A549 (cell line): ENCODE data around the gene ZNF474. TPM values are rescaled to one million over a fixed set of nuclear protein-coding genes. Genes with fewer than 3 reads are reported as not detected.

Source experiments
- ATAC-seq, 2 experiments: fragments of 200-7000 bp in 1 of 2; fragments of >200 bp in 1 of 2; cut with Nextera tagmentation in 1 of 2; cut with Tn5 transposase in 1 of 2; 3 replicates each; pipeline versions ENCODE4 v1.8.0 to v1.9.1; 2018 to 2020; ENCODE audit warnings: mild to moderate bottlenecking in 1 of 2, moderate library complexity in 1 of 2
- CTCF ChIA-PET: fragments of 300-600 bp; sonication (Branson Sonifier 250); formaldehyde crosslinking; extraction: SDS; loops from one replicate; lab custom pipeline; 2021; ENCODE audit warnings: antibody characterized with exemption, inconsistent platforms; lab: Yijun Ruan, JAX
- POLR2A ChIA-PET: fragments of 350-600 bp; formaldehyde crosslinking; extraction: SDS; loops from one replicate; lab custom pipeline; 2021; ENCODE audit warnings: antibody characterized with exemption, inconsistent platforms; lab: Yijun Ruan, JAX
- DNase-seq, 2 experiments: peaks; one replicate each; pipeline versions ENCODE4 v3.0.0 to v3.0.0-alpha.2; 2011 to 2016; ENCODE audit warnings: low read depth in 1 of 2, low spot score in 1 of 2
- FAIRE-seq: peaks from 2 replicates; lab custom pipeline; 2011; peaks lifted over from hg19 to GRCh38; lab: Jason Lieb, UNC
- H3K27ac ChIP-seq, 2 experiments: fragments of >200 bp; sonication (Bioruptor Twin); formaldehyde crosslinking; 3 replicates each; pipeline ENCODE4 v1.5.1; 2016 to 2017
- H3K4me1 ChIP-seq: fragments of >200 bp; sonication (Bioruptor Twin); formaldehyde crosslinking; 3 replicates; pipeline ENCODE4 v1.6.1; 2016
- H3K4me2 ChIP-seq: fragments of >200 bp; sonication (Bioruptor Twin); formaldehyde crosslinking; 3 replicates; pipeline ENCODE4 v1.6.1; 2016
- H3K4me3 ChIP-seq: fragments of >200 bp; sonication (Bioruptor Twin); formaldehyde crosslinking; 3 replicates; pipeline ENCODE4 v1.5.1; 2016
- H3K9me3 ChIP-seq: fragments of >200 bp; sonication (Bioruptor Twin); formaldehyde crosslinking; 3 replicates; pipeline ENCODE4 v1.6.1; 2016
- CEBPB ChIP-seq, 2 experiments: fragments of >200 bp in 1 of 2; sonication (Bioruptor Twin) in 1 of 2; formaldehyde crosslinking in 1 of 2; IDR thresholded peaks; 2 replicates each; pipeline ENCODE4 v1.6.1; 2012 to 2016
- CHD4 ChIP-seq: fragments of 200-600 bp; sonication (generic); IDR thresholded peaks from 2 replicates; pipeline ENCODE4 v1.6.1; 2016; ENCODE audit warnings: antibody characterized with exemption, mild to moderate bottlenecking, borderline replicate concordance
- EHMT2 ChIP-seq: fragments of 200-600 bp; sonication (generic); IDR thresholded peaks from 2 replicates; pipeline ENCODE4 v1.6.1; 2016; ENCODE audit warnings: antibody characterized with exemption, low read depth, mild to moderate bottlenecking, moderate library complexity
- HDAC2 ChIP-seq: fragments of 200-600 bp; sonication (generic); IDR thresholded peaks from 2 replicates; pipeline ENCODE4 v1.6.1; 2016
- HEYL ChIP-seq: fragments of 250-450 bp; sonication (Bioruptor Pico); IDR thresholded peaks from 2 replicates; pipeline ENCODE4 v1.8.0; 2021; ENCODE audit warnings: mild to moderate bottlenecking, moderate library complexity
- HMGXB4 ChIP-seq: fragments of 250-450 bp; sonication (Bioruptor Pico); IDR thresholded peaks from 2 replicates; pipeline ENCODE4 v1.5.0; 2021; ENCODE audit warnings: mild to moderate bottlenecking, moderate library complexity, borderline replicate concordance
- HOXB13 ChIP-seq: fragments of 250-450 bp; sonication (Bioruptor Pico); IDR thresholded peaks from 2 replicates; pipeline ENCODE4 v1.5.0; 2020; ENCODE audit warnings: low read depth, mild to moderate bottlenecking, moderate library complexity
- HOXB5 ChIP-seq: fragments of 250-450 bp; sonication (Bioruptor Pico); IDR thresholded peaks from 2 replicates; pipeline ENCODE4 v1.5.0; 2020; ENCODE audit warnings: mild to moderate bottlenecking, moderate library complexity
- JUN ChIP-seq, 2 experiments: fragments of >200 bp; sonication (Bioruptor Twin); formaldehyde crosslinking; IDR thresholded peaks; 2 replicates in 1 of 2; 3 replicates in 1 of 2; pipeline ENCODE4 v1.6.1; 2016 to 2017
- JUNB ChIP-seq: fragments of >200 bp; sonication (Bioruptor Twin); formaldehyde crosslinking; IDR thresholded peaks from 2 replicates; pipeline ENCODE4 v1.6.1; 2016
- KDM1A ChIP-seq: fragments of 200-600 bp; sonication (generic); IDR thresholded peaks from 2 replicates; pipeline ENCODE4 v1.6.1; 2016; ENCODE audit warnings: low read depth, mild to moderate bottlenecking
- MYC ChIP-seq: IDR thresholded peaks from 2 replicates; pipeline ENCODE4 v1.6.1; 2012; ENCODE audit warnings: mild to moderate bottlenecking, inconsistent platforms, low read length, improper control_type of control experiment, borderline replicate concordance
- NFE2L2 ChIP-seq: fragments of 150-350 bp; conservative IDR thresholded peaks from 2 replicates; pipeline ENCODE4 v1.6.1; 2014; ENCODE audit warnings: low read length
- NR3C1 ChIP-seq: fragments of >200 bp; sonication (Bioruptor Twin); formaldehyde crosslinking; IDR thresholded peaks from 3 replicates; pipeline ENCODE4 v1.6.1; 2017
- POLR2A ChIP-seq: IDR thresholded peaks from 2 replicates; pipeline ENCODE4 v1.6.1; 2012; ENCODE audit warnings: mild to moderate bottlenecking, low read length
- POLR2AphosphoS2 ChIP-seq: conservative IDR thresholded peaks from 2 replicates; pipeline ENCODE4 v1.6.1; 2012; ENCODE audit warnings: low read length, improper control_type of control experiment, inconsistent platforms
- RAD21 ChIP-seq, 2 experiments: fragments of >200 bp in 1 of 2; sonication (Bioruptor Twin) in 1 of 2; formaldehyde crosslinking in 1 of 2; IDR thresholded peaks in 1 of 2; conservative IDR thresholded peaks in 1 of 2; 2 replicates in 1 of 2; 3 replicates in 1 of 2; pipeline ENCODE4 v1.6.1; 2012 to 2018; ENCODE audit warnings: inconsistent platforms in 1 of 2
- RARB ChIP-seq: fragments of 250-450 bp; sonication (Bioruptor Pico); IDR thresholded peaks from 2 replicates; pipeline ENCODE4 v1.8.0; 2021; ENCODE audit warnings: mild to moderate bottlenecking, moderate library complexity
- RNF2 ChIP-seq: fragments of 200-600 bp; sonication (generic); IDR thresholded peaks from 2 replicates; pipeline ENCODE4 v1.6.1; 2016; ENCODE audit warnings: low read depth, mild to moderate bottlenecking, antibody characterized with exemption, moderate library complexity, borderline replicate concordance
- TFCP2L1 ChIP-seq: fragments of 250-450 bp; sonication (Bioruptor Pico); IDR thresholded peaks from 2 replicates; pipeline ENCODE4 v1.5.0; 2021; ENCODE audit warnings: mild to moderate bottlenecking
- TP53 ChIP-seq: fragments of 250-450 bp; sonication (Bioruptor Pico); IDR thresholded peaks from 2 replicates; pipeline ENCODE4 v1.5.0; 2021; ENCODE audit warnings: mild to moderate bottlenecking, moderate library complexity
- ZSCAN20 ChIP-seq: fragments of 250-450 bp; sonication (Bioruptor Pico); IDR thresholded peaks from 2 replicates; pipeline ENCODE4 v1.8.0; 2022; ENCODE audit warnings: mild to moderate bottlenecking, moderate library complexity
- WGBS: methylation state at CpG from one replicate; pipeline ENCODE4 v1.1.6; 2017; ENCODE audit errors: missing lambda C conversion rate; 5-methylcytosine and 5-hydroxymethylcytosine counted together
- polyA plus RNA-seq, 4 experiments: library from polyadenylated mRNA; depleted of rRNA in 3 of 4; stranded (reverse); fragments of >200 nt; fragmentation: RNase III in 1 of 4; extraction: RNeasy Plus Mini Kit Qiagen cat#74134 plus additional on column Dnase treatment in 1 of 4; gene quantifications; 2 replicates in 3 of 4; 3 replicates in 1 of 4; pipeline ENCODE4 v1.2.3, GENCODE V29; 2011 to 2017
- TF ChIP-seq, protein P1 (sequence below): fragments of >200 bp; sonication (Bioruptor Twin); formaldehyde crosslinking; IDR thresholded peaks from 3 replicates; pipeline ENCODE4 v1.6.1; 2016
- TF ChIP-seq, protein P2 (sequence below): fragments of >200 bp; sonication (Bioruptor Twin); formaldehyde crosslinking; IDR thresholded peaks from 3 replicates; pipeline ENCODE4 v1.5.1; 2016
- TF ChIP-seq, protein P3 (sequence below): fragments of 250-450 bp; sonication (Bioruptor Pico); IDR thresholded peaks from 2 replicates; pipeline ENCODE4 v1.5.0; 2020; ENCODE audit warnings: low read depth, mild to moderate bottlenecking, moderate library complexity
- TF ChIP-seq, protein P4 (sequence below): IDR thresholded peaks from 2 replicates; pipeline ENCODE4 v1.6.1; 2012

The ZNF474 gene
- polyA plus RNA-seq, 2 of the 4 experiments (the other 2 are of a cell fraction) = 0.15 to 0.30 TPM

- TF ChIP-seq JUNB = no peak
These were observed 45.8 kb upstream of the ZNF474 start (continued) for GRCh38 chr5:122083535-122083934.

DNA sequence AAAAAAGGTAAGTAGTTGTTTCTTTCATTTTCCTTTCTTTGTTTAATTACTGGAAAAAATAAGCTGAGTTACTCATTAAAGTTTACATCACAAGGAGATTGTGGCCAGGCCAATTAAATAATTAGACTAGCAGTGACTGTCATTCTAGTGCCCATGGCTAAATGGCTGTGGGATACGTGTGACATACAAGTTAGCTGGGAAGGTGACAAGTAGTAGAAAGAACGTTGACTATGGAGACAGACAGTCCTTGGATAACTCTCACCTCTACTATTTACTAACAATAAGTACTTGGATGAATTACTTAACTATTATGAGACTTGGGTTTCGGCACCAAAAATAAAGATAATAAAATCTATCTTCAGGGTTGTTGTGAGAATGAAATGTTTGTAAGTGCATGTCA is 44.3 kb upstream of the ZNF474 start:
- TF ChIP-seq, protein P1, sequence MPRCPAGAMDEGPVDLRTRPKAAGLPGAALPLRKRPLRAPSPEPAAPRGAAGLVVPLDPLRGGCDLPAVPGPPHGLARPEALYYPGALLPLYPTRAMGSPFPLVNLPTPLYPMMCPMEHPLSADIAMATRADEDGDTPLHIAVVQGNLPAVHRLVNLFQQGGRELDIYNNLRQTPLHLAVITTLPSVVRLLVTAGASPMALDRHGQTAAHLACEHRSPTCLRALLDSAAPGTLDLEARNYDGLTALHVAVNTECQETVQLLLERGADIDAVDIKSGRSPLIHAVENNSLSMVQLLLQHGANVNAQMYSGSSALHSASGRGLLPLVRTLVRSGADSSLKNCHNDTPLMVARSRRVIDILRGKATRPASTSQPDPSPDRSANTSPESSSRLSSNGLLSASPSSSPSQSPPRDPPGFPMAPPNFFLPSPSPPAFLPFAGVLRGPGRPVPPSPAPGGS = no peak
- TF ChIP-seq TFCP2L1 (CRISPR knock-in tag) (no peak), HOXB5 (CRISPR knock-in tag) (no peak), ZSCAN20 (CRISPR knock-in tag) (no peak), JUNB (no peak), MYC (no peak), RARB (CRISPR knock-in tag) (no peak), NFE2L2 (no peak), JUN (IDR thresholded peaks at IDR 0.05) (no peak), RNF2 (no peak), CEBPB (IDR thresholded peaks at IDR 0.05) (no peak), POLR2AphosphoS2 (no peak), NR3C1 (no peak), KDM1A (no peak), POLR2A (no peak), HDAC2 (no peak)
- TF ChIP-seq, protein P2, sequence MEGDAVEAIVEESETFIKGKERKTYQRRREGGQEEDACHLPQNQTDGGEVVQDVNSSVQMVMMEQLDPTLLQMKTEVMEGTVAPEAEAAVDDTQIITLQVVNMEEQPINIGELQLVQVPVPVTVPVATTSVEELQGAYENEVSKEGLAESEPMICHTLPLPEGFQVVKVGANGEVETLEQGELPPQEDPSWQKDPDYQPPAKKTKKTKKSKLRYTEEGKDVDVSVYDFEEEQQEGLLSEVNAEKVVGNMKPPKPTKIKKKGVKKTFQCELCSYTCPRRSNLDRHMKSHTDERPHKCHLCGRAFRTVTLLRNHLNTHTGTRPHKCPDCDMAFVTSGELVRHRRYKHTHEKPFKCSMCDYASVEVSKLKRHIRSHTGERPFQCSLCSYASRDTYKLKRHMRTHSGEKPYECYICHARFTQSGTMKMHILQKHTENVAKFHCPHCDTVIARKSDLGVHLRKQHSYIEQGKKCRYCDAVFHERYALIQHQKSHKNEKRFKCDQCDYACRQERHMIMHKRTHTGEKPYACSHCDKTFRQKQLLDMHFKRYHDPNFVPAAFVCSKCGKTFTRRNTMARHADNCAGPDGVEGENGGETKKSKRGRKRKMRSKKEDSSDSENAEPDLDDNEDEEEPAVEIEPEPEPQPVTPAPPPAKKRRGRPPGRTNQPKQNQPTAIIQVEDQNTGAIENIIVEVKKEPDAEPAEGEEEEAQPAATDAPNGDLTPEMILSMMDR = no peak
- TF ChIP-seq, protein P3, sequence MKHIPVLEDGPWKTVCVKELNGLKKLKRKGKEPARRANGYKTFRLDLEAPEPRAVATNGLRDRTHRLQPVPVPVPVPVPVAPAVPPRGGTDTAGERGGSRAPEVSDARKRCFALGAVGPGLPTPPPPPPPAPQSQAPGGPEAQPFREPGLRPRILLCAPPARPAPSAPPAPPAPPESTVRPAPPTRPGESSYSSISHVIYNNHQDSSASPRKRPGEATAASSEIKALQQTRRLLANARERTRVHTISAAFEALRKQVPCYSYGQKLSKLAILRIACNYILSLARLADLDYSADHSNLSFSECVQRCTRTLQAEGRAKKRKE (CRISPR knock-in tag) = no peak
- TF ChIP-seq, protein P4, sequence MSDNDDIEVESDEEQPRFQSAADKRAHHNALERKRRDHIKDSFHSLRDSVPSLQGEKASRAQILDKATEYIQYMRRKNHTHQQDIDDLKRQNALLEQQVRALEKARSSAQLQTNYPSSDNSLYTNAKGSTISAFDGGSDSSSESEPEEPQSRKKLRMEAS = no peak
- FAIRE-seq = no peak

GRCh38 chr5:122089096-122090013 is 40.0 kb upstream of the ZNF474 start:
- Histone ChIP-seq H3K4me3 (no peak overlapping the region), H3K27ac (no peak overlapping the region), H3K9me3 (no peaks in the 10 kb centered on the region), H3K4me2 (no peak overlapping the region), H3K4me1 (no peaks in the 10 kb centered on the region)
- DNase-seq (no peak), ATAC-seq (no peak), FAIRE-seq (no peak)
- CTCF ChIA-PET = interaction anchor here (1.0 to 8.3 kb wide), 3 partner anchors 11 to 67 kb away, joined by 3 to 36 read pairs (median 4); partner anchors contain the start of gene LOX
- TF ChIP-seq JUN (IDR thresholded peaks at IDR 0.05) = no peak
- no peak for TF ChIP-seq EHMT2
- TF ChIP-seq HOXB13 (CRISPR knock-in tag) = no peak
- no peak for TF ChIP-seq CHD4
- no peak for TF ChIP-seq RAD21 (conservative IDR thresholded peaks at IDR 0.05 in 1 of 2, IDR thresholded peaks at IDR 0.05 in 1 of 2)
- TF ChIP-seq MYC = no peak
- TF ChIP-seq, protein P2 = no peak
- no peak for TF ChIP-seq NFE2L2
- TF ChIP-seq HDAC2 = no peak
- TF ChIP-seq HMGXB4 (CRISPR knock-in tag) = no peak
- TF ChIP-seq TP53 = no peak
- no peak for TF ChIP-seq HEYL (CRISPR knock-in tag)
- 65% methylated on average over 2 of the region's 2 CpGs for WGBS
- POLR2A ChIA-PET = no interaction called here

More for the DNA sequence above, 44.3 kb upstream of the ZNF474 start:
- 75% methylated on average over 3 of the region's 3 CpGs for WGBS
- ChIA-PET POLR2A (no interaction called here), CTCF (interaction anchor here (0.9 to 1.2 kb wide), 2 partner anchors 9 to 17 kb away, joined by 3 to 5 read pairs; no protein-coding TSS in a partner anchor)
- Histone ChIP-seq H3K9me3 (no peaks in the 10 kb centered on the region), H3K4me1 (no peaks in the 10 kb centered on the region), H3K27ac (no peak overlapping the region), H3K4me2 (no peak overlapping the region), H3K4me3 (no peak overlapping the region)
- DNase-seq (no peak), ATAC-seq (no peak)
